RWPE2 (cell line): ENCODE measurements around the gene ANO6.

Experiments used
- ATAC-seq: fragments of 200-7000 bp; cut with Tn5 transposase; 3 replicates; pipeline ENCODE4 v1.9.1; 2021; ENCODE audit warnings: low read depth
- DNase-seq: peaks from one replicate; pipeline ENCODE4 v3.0.0-alpha.2; 2020; ENCODE audit warnings: low spot score
- H3K27ac ChIP-seq: fragments of 450-650 bp; 2 replicates; pipeline ENCODE4 v1.5.1; 2017; ENCODE audit warnings: mild to moderate bottlenecking; ENCODE audit not compliant: poor library complexity, severe bottlenecking
- H3K27me3 ChIP-seq: fragments of 250-450 bp; sonication (Bioruptor Pico); 2 replicates; pipeline ENCODE4 v1.5.1; 2021; ENCODE audit warnings: mild to moderate bottlenecking, moderate library complexity; ENCODE audit not compliant: insufficient read depth, poor library complexity, severe bottlenecking
- H3K36me3 ChIP-seq: fragments of 250-450 bp; sonication (Bioruptor Pico); 2 replicates; pipeline ENCODE4 v1.5.1; 2020; ENCODE audit warnings: low read depth, mild to moderate bottlenecking, moderate library complexity
- H3K4me1 ChIP-seq: fragments of 250-450 bp; sonication (Bioruptor Pico); 2 replicates; pipeline ENCODE4 v1.5.1; 2021; ENCODE audit warnings: mild to moderate bottlenecking, moderate library complexity; ENCODE audit not compliant: insufficient read depth, poor library complexity, severe bottlenecking
- H3K4me3 ChIP-seq: fragments of 250-450 bp; sonication (Bioruptor Pico); 2 replicates; pipeline ENCODE4 v1.5.1; 2021; ENCODE audit warnings: mild to moderate bottlenecking, moderate library complexity; ENCODE audit not compliant: severe bottlenecking
- H3K9me3 ChIP-seq: fragments of 250-450 bp; sonication (Bioruptor Pico); 2 replicates; pipeline ENCODE4 v1.5.1; 2021; ENCODE audit warnings: mild to moderate bottlenecking, moderate library complexity; ENCODE audit not compliant: severe bottlenecking
- TF ChIP-seq, protein P1 (sequence below): fragments of 450-650 bp; IDR thresholded peaks from one replicate; pipeline ENCODE4 v1.5.1; 2017; ENCODE audit warnings: mild to moderate bottlenecking, moderate library complexity; ENCODE audit not compliant: poor library complexity, severe bottlenecking

ANO6 gene

GRCh38 chr12:45278447-45278846, 62.6 kb downstream of the ANO6 start:
- DNase-seq (no peak), ATAC-seq (no peak)
- H3K36me3 ChIP-seq: 0 out of 2 replicates have a peak, but pooled peaks cover 8% of the 10 kb centered on the region
- no peaks in the 10 kb centered on the region for H3K9me3 ChIP-seq
- H3K27me3 ChIP-seq: no peaks in the 10 kb centered on the region
- peaks cover 10% of the 10 kb centered on the region for H3K4me1 ChIP-seq
- H3K4me3 ChIP-seq: no peak overlapping the region
- TF ChIP-seq, protein P1, sequence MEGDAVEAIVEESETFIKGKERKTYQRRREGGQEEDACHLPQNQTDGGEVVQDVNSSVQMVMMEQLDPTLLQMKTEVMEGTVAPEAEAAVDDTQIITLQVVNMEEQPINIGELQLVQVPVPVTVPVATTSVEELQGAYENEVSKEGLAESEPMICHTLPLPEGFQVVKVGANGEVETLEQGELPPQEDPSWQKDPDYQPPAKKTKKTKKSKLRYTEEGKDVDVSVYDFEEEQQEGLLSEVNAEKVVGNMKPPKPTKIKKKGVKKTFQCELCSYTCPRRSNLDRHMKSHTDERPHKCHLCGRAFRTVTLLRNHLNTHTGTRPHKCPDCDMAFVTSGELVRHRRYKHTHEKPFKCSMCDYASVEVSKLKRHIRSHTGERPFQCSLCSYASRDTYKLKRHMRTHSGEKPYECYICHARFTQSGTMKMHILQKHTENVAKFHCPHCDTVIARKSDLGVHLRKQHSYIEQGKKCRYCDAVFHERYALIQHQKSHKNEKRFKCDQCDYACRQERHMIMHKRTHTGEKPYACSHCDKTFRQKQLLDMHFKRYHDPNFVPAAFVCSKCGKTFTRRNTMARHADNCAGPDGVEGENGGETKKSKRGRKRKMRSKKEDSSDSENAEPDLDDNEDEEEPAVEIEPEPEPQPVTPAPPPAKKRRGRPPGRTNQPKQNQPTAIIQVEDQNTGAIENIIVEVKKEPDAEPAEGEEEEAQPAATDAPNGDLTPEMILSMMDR: no peak
- H3K27ac ChIP-seq: no peak overlapping the region

DNA sequence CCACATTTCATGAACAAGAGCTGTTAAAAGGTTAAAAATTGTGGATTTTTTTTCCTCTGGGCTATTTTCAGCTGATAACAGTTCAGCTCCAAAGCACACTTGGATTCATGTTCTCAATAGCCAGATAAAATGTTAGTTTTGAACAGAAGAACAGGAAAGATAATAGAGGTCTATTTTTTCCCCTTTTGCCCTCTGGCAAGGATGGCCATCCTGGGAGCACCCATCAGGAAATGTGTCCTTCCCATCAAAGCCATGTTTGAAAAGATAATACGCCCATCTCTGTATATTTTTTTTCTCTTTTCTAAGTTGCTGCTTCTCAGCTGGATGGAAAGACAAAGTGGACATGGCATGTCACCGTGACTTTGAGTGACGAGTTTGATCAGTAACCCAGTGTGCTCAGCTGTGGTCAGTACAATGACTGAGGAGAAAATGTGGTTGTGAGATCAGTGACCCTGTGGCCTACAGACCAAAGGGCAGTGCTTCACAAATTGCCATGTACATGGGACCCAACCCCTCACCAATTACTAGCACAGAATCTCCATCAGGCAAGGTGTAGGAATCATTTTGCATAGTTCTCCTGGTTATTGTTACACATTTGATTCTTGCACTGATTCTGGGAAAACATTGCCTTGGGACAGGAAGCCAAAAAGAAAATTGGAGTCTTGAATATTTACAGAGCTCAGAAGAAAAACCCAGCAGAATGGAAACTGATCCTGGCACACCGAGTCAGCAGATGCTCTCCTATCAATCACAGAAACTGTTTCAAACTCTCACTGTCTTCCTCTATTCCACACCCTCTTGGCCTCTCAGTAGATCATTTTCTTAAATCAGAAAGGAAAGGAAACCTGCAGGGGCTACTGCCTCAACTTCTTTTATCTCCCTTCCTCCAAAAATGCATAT, 64.3 kb downstream of the ANO6 start:
- TF ChIP-seq, protein P1: no peak
- Histone ChIP-seq H3K27ac (no peak overlapping the region), H3K9me3 (no peaks in the 10 kb centered on the region), H3K27me3 (no peaks in the 10 kb centered on the region), H3K4me3 (no peak overlapping the region), H3K4me1 (peaks cover 18% of the 10 kb centered on the region), H3K36me3 (0 out of 2 replicates have a peak, but pooled peaks cover 8% of the 10 kb centered on the region)
- DNase-seq (no peak), ATAC-seq (no peak)

DNA sequence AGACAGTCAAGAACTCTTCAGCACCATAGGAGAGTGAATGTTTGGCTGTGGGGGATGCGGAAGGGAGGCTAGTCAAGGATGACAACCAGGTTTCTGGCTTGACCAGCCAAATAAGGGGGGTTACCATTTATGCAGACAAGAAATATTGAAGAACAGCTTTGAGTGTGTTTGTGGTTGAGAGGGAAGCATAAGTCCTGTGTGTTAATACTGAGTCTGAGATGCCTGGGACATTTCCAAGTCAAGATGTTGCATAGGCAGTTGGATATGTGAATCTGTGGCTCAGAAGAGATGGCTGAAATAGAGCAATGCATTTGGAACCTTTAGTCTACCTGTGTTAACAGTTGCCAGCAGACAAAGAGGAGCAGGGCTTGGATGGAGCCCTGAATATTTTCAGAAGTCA, 66.1 kb downstream of the ANO6 start:
- Histone ChIP-seq H3K9me3 (no peaks in the 10 kb centered on the region), H3K27ac (no peak overlapping the region), H3K4me1 (peaks cover 20% of the 10 kb centered on the region), H3K27me3 (no peaks in the 10 kb centered on the region), H3K36me3 (0 out of 2 replicates have a peak, but pooled peaks cover 8% of the 10 kb centered on the region), H3K4me3 (no peak overlapping the region)
- no peak for DNase-seq
- ATAC-seq: no peak
- TF ChIP-seq, protein P1: no peak

DNA sequence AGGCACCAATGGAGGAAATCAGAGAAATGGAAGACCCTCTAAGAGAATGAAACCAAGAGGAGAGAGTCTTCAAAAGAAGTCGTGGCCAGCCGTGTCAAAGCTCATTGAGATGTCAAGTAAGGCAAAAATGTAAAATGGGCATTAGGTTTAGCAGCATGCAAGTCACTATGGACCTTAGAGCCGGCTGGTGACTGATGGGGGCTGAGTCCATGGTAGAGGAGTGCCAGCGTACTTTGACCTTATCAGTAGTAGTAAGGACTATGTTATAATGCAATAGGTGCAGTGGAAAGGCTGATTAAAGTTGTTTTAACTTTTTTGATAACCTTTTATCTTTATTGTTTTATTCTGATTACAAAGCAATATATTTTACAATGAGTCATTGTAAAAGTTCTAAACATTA, 66.5 kb downstream of the ANO6 start:
- no peak for DNase-seq

More for the DNA sequence above, 66.5 kb downstream of the ANO6 start:
- Histone ChIP-seq H3K27me3 (no peaks in the 10 kb centered on the region), H3K4me1 (peaks cover 20% of the 10 kb centered on the region), H3K36me3 (0 out of 2 replicates have a peak, but pooled peaks cover 8% of the 10 kb centered on the region), H3K27ac (peak overlapping the region; percentile 85), H3K4me3 (no peak overlapping the region), H3K9me3 (no peaks in the 10 kb centered on the region)
- ATAC-seq: no peak
- TF ChIP-seq, protein P1: no peak
